Head of caudate nucleus (tissue), 42 donors: Measurements from ENCODE around the gene KPNB1.

Experiments
- DNase-seq, 42 donors: peaks; one replicate each; pipeline versions ENCODE4 v3.0.0 to v3.0.0-alpha.2; 2020 to 2021; ENCODE audit warnings: mixed read lengths in 7 of 42
- intact Hi-C: fragments of 100-400 bp; cut with DNase I; formaldehyde crosslinking; loops from one replicate; pipeline ENCODE4 v1.15.0; 2022

The KPNB1 gene

GRCh38 chr17:47705536-47706530 is 56.1 kb downstream of the KPNB1 start:
- DNase-seq, result no peak
- intact Hi-C loops, result no loop called here

GRCh38 chr17:47707056-47707804 is 57.5 kb downstream of the KPNB1 start:
- intact Hi-C loops, result no loop called here
- DNase-seq, result peak in 20 of 42 donors; percentile 26 to 73 (median 48)

GRCh38 chr17:47707884-47708283 is 58.2 kb downstream of the KPNB1 start:
- intact Hi-C loops, result no loop called here
- DNase-seq, result no peak

- peak in 2 of 42 donors; percentile 13 to 16 for DNase-seq
- intact Hi-C loops, result no loop called here
These were observed 58.7 kb downstream of the KPNB1 start for GRCh38 chr17:47708312-47708863.

GRCh38 chr17:47708864-47709541 is 59.3 kb downstream of the KPNB1 start:
- DNase-seq, result peak in 15 of 42 donors; percentile 26 to 60 (median 37)
- intact Hi-C loops, result no loop called here

GRCh38 chr17:47709594-47709993 is 59.9 kb downstream of the KPNB1 start:
- intact Hi-C loops, result no loop called here
- DNase-seq, result no peak

- intact Hi-C loops, result no loop called here
- no peak for DNase-seq
These were observed 61.8 kb downstream of the KPNB1 start for GRCh38 chr17:47711366-47712099.

- intact Hi-C loops, result no loop called here
- no peak for DNase-seq
These were observed 62.8 kb downstream of the KPNB1 start for GRCh38 chr17:47712330-47713023.

GRCh38 chr17:47713980-47714700 is 64.4 kb downstream of the KPNB1 start:
- DNase-seq, result no peak
- intact Hi-C loops, result no loop called here

- intact Hi-C loops, result no loop called here
These were observed 65.2 kb downstream of the KPNB1 start for GRCh38 chr17:47714773-47715396.

GRCh38 chr17:47715669-47716325 is 66.1 kb downstream of the KPNB1 start:
- intact Hi-C loops, result no loop called here
- no peak for DNase-seq

More at GRCh38 chr17:47714773-47715396, 65.2 kb downstream of the KPNB1 start:
- DNase-seq, result no peak

GRCh38 chr17:47716375-47716774 is 66.7 kb downstream of the KPNB1 start:
- intact Hi-C loops, result no loop called here
- no peak for DNase-seq

- intact Hi-C loops, result no loop called here
These were observed 67.6 kb downstream of the KPNB1 start for GRCh38 chr17:47717261-47717697.

GRCh38 chr17:47717979-47718621 is 68.4 kb downstream of the KPNB1 start:
- intact Hi-C loops, result no loop called here
- no peak for DNase-seq

More at GRCh38 chr17:47717261-47717697, 67.6 kb downstream of the KPNB1 start:
- no peak for DNase-seq

GRCh38 chr17:47718634-47719405 is 69.1 kb downstream of the KPNB1 start:
- intact Hi-C loops, result no loop called here
- no peak for DNase-seq
